Daoy (cell line): Measurements from ENCODE around the gene CFL2. TPM values are rescaled to one million over a fixed set of nuclear protein-coding genes. Genes with fewer than 3 reads are reported as not detected.
A peak's percentile ranks its signal among the peaks of the same experiment; 100 is the strongest.

ENCODE experiments used
- DNase-seq: peaks from one replicate; pipeline ENCODE4 v3.0.0-alpha.2; 2015; ENCODE audit warnings: low read depth
- total RNA-seq: library from RNA; depleted of rRNA; stranded (reverse); fragments of >200 nt; shearing (Covaris generic); gene quantifications from 2 replicates; pipeline ENCODE4 v1.2.3, GENCODE V29; 2014; rRNA removed

CFL2 gene
- total RNA-seq, 1 experiment from 2014 or later, result 73.6 TPM

GRCh38 chr14:34676516-34677211 lies 37.7 kb downstream of the CFL2 start:
- DNase-seq, result no peak

- no peak for DNase-seq
Measured at GRCh38 chr14:34673702-34674101, 40.7 kb downstream of the CFL2 start.

GRCh38 chr14:34671716-34672115 lies 42.7 kb downstream of the CFL2 start:
- DNase-seq, result no peak

- DNase-seq, result no peak
Measured at GRCh38 chr14:34668111-34668510, 46.3 kb downstream of the CFL2 start.

GRCh38 chr14:34667007-34667406 lies 47.4 kb downstream of the CFL2 start:
- no peak for DNase-seq

- peak; percentile 74 for DNase-seq
Measured at GRCh38 chr14:34665785-34666435, 48.5 kb downstream of the CFL2 start.

GRCh38 chr14:34662561-34663088 lies 51.8 kb downstream of the CFL2 start:
- no peak for DNase-seq

GRCh38 chr14:34660796-34661195 lies 53.6 kb downstream of the CFL2 start:
- no peak for DNase-seq

Other genes starting within 250 kb of the CFL2 start
- gene EAPP, start 174.9 kb downstream of the CFL2 start, total RNA-seq, result 73.8 and 112 TPM in 2 replicates
- 166 and 192 TPM in 2 replicates for gene SNX6, start 84.4 kb downstream of the CFL2 start, total RNA-seq
- 46.0 and 81.9 TPM in 2 replicates for gene BAZ1A, start 160.8 kb upstream of the CFL2 start, total RNA-seq